ENCODE results near the gene FGF1. TPM values are rescaled to one million over a fixed set of nuclear protein-coding genes. Genes with fewer than 3 reads are reported as not detected.

FGF1 gene
- total and polyA plus RNA-seq, 2 donors (not counting 3 experiments of a cell fraction or from before 2014, with no cell fraction given): not detected

- TF ChIP-seq GATA2 (IDR thresholded peaks at IDR 0.05; ENCODE audit: insufficient read depth, insufficient read length, low read depth, low read length) (no peak), JUN (IDR thresholded peaks at IDR 0.05; ENCODE audit: borderline replicate concordance, insufficient read depth, insufficient read length, low read depth) (no peak)
- Histone ChIP-seq H3K9ac (replicated peaks; ENCODE audit: extremely low read depth, insufficient read depth, low read length) (no peak overlapping the region), H4K20me1 (replicated peaks; ENCODE audit: control insufficient read depth, extremely low read depth, insufficient read depth, low read length) (no peaks in the 10 kb centered on the region), H2AFZ (ENCODE audit: low read depth, low read length) (no peak overlapping the region), H3K4me2 (ENCODE audit: insufficient read depth, low read length) (no peak overlapping the region), H3K36me3 (ENCODE audit: control insufficient read depth in 2 of 2, extremely low read depth in 1 of 2, insufficient read depth in 2 of 2, low read length in 2 of 2) (no peaks in the 10 kb centered on the region), H3K4me1 (ENCODE audit: control insufficient read depth, extremely low read depth, insufficient read depth, low read length) (no peaks in the 10 kb centered on the region), H3K79me2 (ENCODE audit: control insufficient read depth, insufficient read depth, low read length) (no peaks in the 10 kb centered on the region), H3K4me3 (replicated peaks in 1 of 3; ENCODE audit: insufficient read depth in 1 of 3, low read depth in 1 of 3, low read length in 3 of 3) (no peak overlapping the region), H3K9me3 (replicated peaks; ENCODE audit: control insufficient read depth, insufficient read depth, low read length) (no peaks in the 10 kb centered on the region), H3K9me1 (replicated peaks; ENCODE audit: control insufficient read depth, extremely low read depth, insufficient read depth, low read length) (no peaks in the 10 kb centered on the region), H3K27ac (ENCODE audit: insufficient read depth, low read depth, low read length) (no peak overlapping the region), H3K27me3 (ENCODE audit: control insufficient read depth in 2 of 2, insufficient read depth in 2 of 2, low read length in 2 of 2) (no peaks in the 10 kb centered on the region)
- dilution Hi-C loops (cut with MboI; ENCODE audit: extremely low pct_ligation_motif_present, low sequenced_read_pairs): no loop called here
- ChIA-PET CTCF (interaction anchor here (1.7 to 2.5 kb wide), 3 partner anchors 9 to 135 kb away, joined by 5 to 8 read pairs (median 6); no protein-coding TSS in a partner anchor), POLR2A (no interaction called here)
- no peak for DNase-seq (ENCODE audit: low read depth, low spot score)
- no peak for FAIRE-seq
- intact Hi-C loops (cut with micrococcal nuclease): no loop called here
- BruUV-seq (replicated peaks): no TSS peak
Observed at GRCh38 chr5:142578161-142578830, 107.6 kb downstream of the FGF1 start.

GRCh38 chr5:142576804-142577203 lies 109.1 kb downstream of the FGF1 start:
- dilution Hi-C loops (cut with MboI; ENCODE audit: extremely low pct_ligation_motif_present, low sequenced_read_pairs) (no loop called here), intact Hi-C loops (cut with micrococcal nuclease) (no loop called here)
- TF ChIP-seq MYC (IDR thresholded peaks at IDR 0.05; ENCODE audit: low read depth, low read length): no peak
- TF ChIP-seq JUN (IDR thresholded peaks at IDR 0.05; ENCODE audit: borderline replicate concordance, insufficient read depth, insufficient read length, low read depth): no peak
- no peak for TF ChIP-seq POLR2AphosphoS5 (IDR thresholded peaks at IDR 0.05; ENCODE audit: insufficient read depth, low read depth, low read length)
- TF ChIP-seq EZH2 (IDR thresholded peaks at IDR 0.05; ENCODE audit: borderline replicate concordance, low read depth, low read length, severe bottlenecking): no peak
- TF ChIP-seq POLR2A (IDR thresholded peaks at IDR 0.05; ENCODE audit: low read depth, low read length): no peak
- no peak for TF ChIP-seq MAX (IDR thresholded peaks at IDR 0.05; ENCODE audit: insufficient read depth, insufficient read length)
- no peak for TF ChIP-seq CTCF (IDR thresholded peaks at IDR 0.05; ENCODE audit: extremely low read depth in 1 of 2, insufficient read depth in 1 of 2, low read depth in 1 of 2, low read length in 2 of 2)
- TF ChIP-seq FOS (IDR thresholded peaks at IDR 0.05; ENCODE audit: borderline replicate concordance, insufficient read depth, low read length): no peak
- TF ChIP-seq GATA2 (IDR thresholded peaks at IDR 0.05; ENCODE audit: insufficient read depth, insufficient read length, low read depth, low read length): no peak
- no peak overlapping the region for H3K9ac ChIP-seq (replicated peaks; ENCODE audit: extremely low read depth, insufficient read depth, low read length)
- no peak for DNase-seq (ENCODE audit: low read depth, low spot score)
- ChIA-PET POLR2A (no interaction called here), CTCF (interaction anchor here (1.7 to 2.5 kb wide), 3 partner anchors 10 to 136 kb away, joined by 5 to 8 read pairs (median 6); no protein-coding TSS in a partner anchor)
- H3K4me2 ChIP-seq (ENCODE audit: insufficient read depth, low read length): no peak overlapping the region
- H3K9me3 ChIP-seq (replicated peaks; ENCODE audit: control insufficient read depth, insufficient read depth, low read length): no peaks in the 10 kb centered on the region
- no peaks in the 10 kb centered on the region for H3K36me3 ChIP-seq (ENCODE audit: control insufficient read depth in 2 of 2, extremely low read depth in 1 of 2, insufficient read depth in 2 of 2, low read length in 2 of 2)
- H4K20me1 ChIP-seq (replicated peaks; ENCODE audit: control insufficient read depth, extremely low read depth, insufficient read depth, low read length): no peaks in the 10 kb centered on the region
- no peaks in the 10 kb centered on the region for H3K9me1 ChIP-seq (replicated peaks; ENCODE audit: control insufficient read depth, extremely low read depth, insufficient read depth, low read length)
- FAIRE-seq: peak; percentile 47
- no peaks in the 10 kb centered on the region for H3K79me2 ChIP-seq (ENCODE audit: control insufficient read depth, insufficient read depth, low read length)
- no TSS peak for BruUV-seq (replicated peaks)
- H3K27ac ChIP-seq (ENCODE audit: insufficient read depth, low read depth, low read length): no peak overlapping the region
- H3K4me3 ChIP-seq (replicated peaks in 1 of 3; ENCODE audit: insufficient read depth in 1 of 3, low read depth in 1 of 3, low read length in 3 of 3): no peak overlapping the region
- no peaks in the 10 kb centered on the region for H3K4me1 ChIP-seq (ENCODE audit: control insufficient read depth, extremely low read depth, insufficient read depth, low read length)
- no peak overlapping the region for H2AFZ ChIP-seq (ENCODE audit: low read depth, low read length)
- no peaks in the 10 kb centered on the region for H3K27me3 ChIP-seq (ENCODE audit: control insufficient read depth in 2 of 2, insufficient read depth in 2 of 2, low read length in 2 of 2)

Measured in endothelial cell of umbilical vein (primary cell).